ENCODE results near the gene COPZ2. TPM values are rescaled to one million over a fixed set of nuclear protein-coding genes. Genes with fewer than 3 reads are reported as not detected.

COPZ2 gene
- total RNA-seq, 2 experiments from 2014 or later = 0.47 to 0.88 TPM

- H3K4me1 Mint-ChIP-seq (ENCODE audit: low read depth) = peaks cover 8% of the 10 kb centered on the region
- intact Hi-C loops (cut with DNase I, micrococcal nuclease) = no loop called here
- no peaks in the 10 kb centered on the region for H3K9me3 Mint-ChIP-seq
- Histone ChIP-seq H3K4me3 (ENCODE audit: low read length) (no peak overlapping the region), H3K9me3 (ENCODE audit: control insufficient read depth in 1 of 2, insufficient read depth in 1 of 2, low read length in 2 of 2) (no peaks in the 10 kb centered on the region), H3K27me3 (ENCODE audit: control insufficient read depth in 1 of 2, insufficient read depth in 2 of 2, low read length in 2 of 2) (no peaks in the 10 kb centered on the region), H3K27ac (ENCODE audit: low read depth in 1 of 2, low read length in 2 of 2) (no peak overlapping the region), H3K4me1 (ENCODE audit: insufficient read depth, low read length) (peaks cover 9% of the 10 kb centered on the region), H3K36me3 (ENCODE audit: insufficient read depth, low read length) (peaks cover 86% of the 10 kb centered on the region)
- no peak for DNase-seq
- peaks cover 82% of the 10 kb centered on the region for H3K36me3 Mint-ChIP-seq (ENCODE audit: low read depth)
- H3K27me3 Mint-ChIP-seq = no peaks in the 10 kb centered on the region
- no peak overlapping the region for H3K4me3 Mint-ChIP-seq
- TF ChIP-seq, protein P1, sequence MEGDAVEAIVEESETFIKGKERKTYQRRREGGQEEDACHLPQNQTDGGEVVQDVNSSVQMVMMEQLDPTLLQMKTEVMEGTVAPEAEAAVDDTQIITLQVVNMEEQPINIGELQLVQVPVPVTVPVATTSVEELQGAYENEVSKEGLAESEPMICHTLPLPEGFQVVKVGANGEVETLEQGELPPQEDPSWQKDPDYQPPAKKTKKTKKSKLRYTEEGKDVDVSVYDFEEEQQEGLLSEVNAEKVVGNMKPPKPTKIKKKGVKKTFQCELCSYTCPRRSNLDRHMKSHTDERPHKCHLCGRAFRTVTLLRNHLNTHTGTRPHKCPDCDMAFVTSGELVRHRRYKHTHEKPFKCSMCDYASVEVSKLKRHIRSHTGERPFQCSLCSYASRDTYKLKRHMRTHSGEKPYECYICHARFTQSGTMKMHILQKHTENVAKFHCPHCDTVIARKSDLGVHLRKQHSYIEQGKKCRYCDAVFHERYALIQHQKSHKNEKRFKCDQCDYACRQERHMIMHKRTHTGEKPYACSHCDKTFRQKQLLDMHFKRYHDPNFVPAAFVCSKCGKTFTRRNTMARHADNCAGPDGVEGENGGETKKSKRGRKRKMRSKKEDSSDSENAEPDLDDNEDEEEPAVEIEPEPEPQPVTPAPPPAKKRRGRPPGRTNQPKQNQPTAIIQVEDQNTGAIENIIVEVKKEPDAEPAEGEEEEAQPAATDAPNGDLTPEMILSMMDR (IDR thresholded peaks at IDR 0.05) = no peak
- ChIA-PET CTCF (no interaction called here), POLR2A (interaction anchor here (2.0 kb wide), 1 partner anchor 11 kb away, joined by 9 read pairs; the partner anchor contains the start of gene NFE2L1)
- no peak for ATAC-seq (ENCODE audit: poor library complexity)
- H3K27ac Mint-ChIP-seq = no peak overlapping the region
Measured at GRCh38 chr17:48059125-48059668, 21.6 kb upstream of the COPZ2 start.

DNA sequence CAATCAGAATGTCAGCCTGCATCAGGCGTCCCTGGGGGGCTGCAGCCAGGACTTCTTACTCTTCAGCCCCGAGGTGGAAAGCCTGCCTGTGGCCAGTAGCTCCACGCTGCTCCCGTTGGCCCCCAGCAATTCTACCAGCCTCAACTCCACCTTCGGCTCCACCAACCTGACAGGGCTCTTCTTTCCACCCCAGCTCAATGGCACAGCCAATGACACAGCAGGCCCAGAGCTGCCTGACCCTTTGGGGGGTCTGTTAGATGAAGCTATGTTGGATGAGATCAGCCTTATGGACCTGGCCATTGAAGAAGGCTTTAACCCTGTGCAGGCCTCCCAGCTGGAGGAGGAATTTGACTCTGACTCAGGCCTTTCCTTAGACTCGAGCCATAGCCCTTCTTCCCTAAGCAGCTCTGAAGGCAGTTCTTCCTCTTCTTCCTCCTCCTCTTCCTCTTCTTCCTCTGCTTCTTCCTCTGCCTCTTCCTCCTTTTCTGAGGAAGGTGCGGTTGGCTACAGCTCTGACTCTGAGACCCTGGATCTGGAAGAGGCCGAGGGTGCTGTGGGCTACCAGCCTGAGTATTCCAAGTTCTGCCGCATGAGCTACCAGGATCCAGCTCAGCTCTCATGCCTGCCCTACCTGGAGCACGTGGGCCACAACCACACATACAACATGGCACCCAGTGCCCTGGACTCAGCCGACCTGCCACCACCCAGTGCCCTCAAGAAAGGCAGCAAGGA lies 21.0 kb upstream of the COPZ2 start:
- Histone ChIP-seq H3K27me3 (ENCODE audit: control insufficient read depth in 1 of 2, insufficient read depth in 2 of 2, low read length in 2 of 2) (no peaks in the 10 kb centered on the region), H3K27ac (ENCODE audit: low read depth in 1 of 2, low read length in 2 of 2) (no peak overlapping the region), H3K4me3 (ENCODE audit: low read length) (no peak overlapping the region), H3K9me3 (ENCODE audit: control insufficient read depth in 1 of 2, insufficient read depth in 1 of 2, low read length in 2 of 2) (no peaks in the 10 kb centered on the region), H3K36me3 (ENCODE audit: insufficient read depth, low read length) (peaks cover 89% of the 10 kb centered on the region), H3K4me1 (ENCODE audit: insufficient read depth, low read length) (peaks cover 16% of the 10 kb centered on the region)
- ChIA-PET POLR2A (interaction anchor here (1.0 to 2.0 kb wide), 3 partner anchors 9 to 11 kb away, joined by 5 to 9 read pairs (median 5); partner anchors contain the start of gene NFE2L1), CTCF (interaction anchor here (1.5 kb wide), 1 partner anchor 22 kb away, joined by 3 read pairs; no protein-coding TSS in a partner anchor)
- intact Hi-C loops (cut with DNase I, micrococcal nuclease) = no loop called here
- TF ChIP-seq, protein P1 (IDR thresholded peaks at IDR 0.05) = no peak
- DNase-seq (no peak), ATAC-seq (ENCODE audit: poor library complexity) (no peak)
- Mint-ChIP-seq H3K9me3 (no peaks in the 10 kb centered on the region), H3K27ac (no peak overlapping the region), H3K4me3 (no peak overlapping the region), H3K27me3 (no peaks in the 10 kb centered on the region), H3K36me3 (ENCODE audit: low read depth) (peaks cover 80% of the 10 kb centered on the region), H3K4me1 (ENCODE audit: low read depth) (peaks cover 9% of the 10 kb centered on the region)

GRCh38 chr17:48057626-48058025 lies 20.0 kb upstream of the COPZ2 start:
- Mint-ChIP-seq H3K36me3 (ENCODE audit: low read depth) (peaks cover 87% of the 10 kb centered on the region), H3K4me1 (ENCODE audit: low read depth) (peaks cover 18% of the 10 kb centered on the region), H3K27me3 (no peaks in the 10 kb centered on the region), H3K9me3 (no peaks in the 10 kb centered on the region), H3K27ac (no peak overlapping the region), H3K4me3 (no peak overlapping the region)
- intact Hi-C loops (cut with DNase I, micrococcal nuclease) = no loop called here
- Histone ChIP-seq H3K27me3 (ENCODE audit: control insufficient read depth in 1 of 2, insufficient read depth in 2 of 2, low read length in 2 of 2) (no peaks in the 10 kb centered on the region), H3K4me3 (ENCODE audit: low read length) (no peak overlapping the region), H3K4me1 (ENCODE audit: insufficient read depth, low read length) (peaks cover 25% of the 10 kb centered on the region), H3K9me3 (ENCODE audit: control insufficient read depth in 1 of 2, insufficient read depth in 1 of 2, low read length in 2 of 2) (no peaks in the 10 kb centered on the region), H3K36me3 (ENCODE audit: insufficient read depth, low read length) (peaks cover 90% of the 10 kb centered on the region), H3K27ac (ENCODE audit: low read depth in 1 of 2, low read length in 2 of 2) (no peak overlapping the region)
- TF ChIP-seq, protein P1 (IDR thresholded peaks at IDR 0.05) = no peak
- DNase-seq = no peak
- ATAC-seq (ENCODE audit: poor library complexity) = no peak
- ChIA-PET CTCF (interaction anchor here (1.5 kb wide), 1 partner anchor 21 kb away, joined by 3 read pairs; no protein-coding TSS in a partner anchor), POLR2A (interaction anchor here (1.3 kb wide), 1 partner anchor 9 kb away, joined by 5 read pairs; the partner anchor contains the start of gene NFE2L1)

Data from CD4-positive, alpha-beta T cell (primary cell).